PC-3 (cell line): Measurements from ENCODE around the gene IER3. TPM values are rescaled to one million over a fixed set of nuclear protein-coding genes. Genes with fewer than 3 reads are reported as not detected.

Source experiments
- ATAC-seq: fragments of 200-7000 bp; cut with Tn5 transposase; 2 replicates; pipeline ENCODE4 v1.9.1; 2020; ENCODE audit warnings: mild to moderate bottlenecking, moderate library complexity
- BruUV-seq: library from RNA; stranded (reverse); fragments of 400-500 nt; replicated peaks from 2 replicates; lab custom pipeline; 2021; lab: Mats Ljungman, UMichigan
- CTCF ChIA-PET: fragments of 300-600 bp; sonication (Branson Sonifier 250); formaldehyde crosslinking; loops from one replicate; lab custom pipeline; 2022; ENCODE audit warnings: antibody characterized with exemption; lab: Charles Lee
- POLR2A ChIA-PET: fragments of 300-600 bp; sonication (Branson Sonifier 250); formaldehyde crosslinking; loops from one replicate; lab custom pipeline; 2022; ENCODE audit warnings: antibody characterized with exemption; ENCODE audit not compliant: unreplicated experiment; lab: Charles Lee
- DNase-seq: peaks from one replicate; pipeline ENCODE4 v3.0.0-alpha.2; 2015
- H2AFZ ChIP-seq: fragments of 300-600 bp; sonication (generic); 2 replicates; pipeline ENCODE4 v1.6.0; 2016; ENCODE audit warnings: antibody characterized with exemption, low read length
- H3F3A ChIP-seq: fragments of 300-600 bp; sonication (generic); one replicate; pipeline ENCODE4 v1.6.0; 2017; ENCODE audit warnings: antibody characterized with exemption, low read length, control low read depth, mild to moderate bottlenecking; ENCODE audit not compliant: unreplicated experiment
- H3K27ac ChIP-seq: fragments of 300-600 bp; sonication (generic); 2 replicates; pipeline ENCODE4 v1.5.1; 2016; ENCODE audit warnings: mild to moderate bottlenecking, low read length
- H3K27me3 ChIP-seq: fragments of 300-600 bp; sonication (generic); 2 replicates; pipeline ENCODE4 v1.6.1; 2016; ENCODE audit warnings: low read length, mixed read lengths
- H3K36me3 ChIP-seq: fragments of 300-600 bp; sonication (generic); 2 replicates; pipeline ENCODE4 v1.6.1; 2016; ENCODE audit warnings: low read depth, mixed run types, low read length, mixed read lengths
- H3K4me1 ChIP-seq: fragments of 300-600 bp; sonication (generic); 2 replicates; pipeline ENCODE4 v1.5.1; 2016; ENCODE audit warnings: low read length; ENCODE audit not compliant: insufficient read depth
- H3K4me2 ChIP-seq: fragments of 300-600 bp; sonication (generic); 2 replicates; pipeline ENCODE4 v1.6.0; 2016; ENCODE audit warnings: low read length
- H3K4me3 ChIP-seq: fragments of 300-600 bp; sonication (generic); 2 replicates; pipeline ENCODE4 v1.5.1; 2016; ENCODE audit warnings: mild to moderate bottlenecking, low read length, mixed read lengths
- H3K79me2 ChIP-seq: fragments of 300-600 bp; sonication (generic); 2 replicates; pipeline ENCODE4 v1.6.1; 2017; ENCODE audit warnings: low read length, mixed read lengths
- H3K9ac ChIP-seq: fragments of 300-600 bp; sonication (generic); 2 replicates; pipeline ENCODE4 v1.6.0; 2016; ENCODE audit warnings: mild to moderate bottlenecking, low read length
- H3K9me2 ChIP-seq: fragments of 300-600 bp; sonication (generic); replicated peaks from 2 replicates; pipeline ENCODE4 v1.6.1; 2016; ENCODE audit warnings: mixed run types, low read length, mixed read lengths
- H3K9me3 ChIP-seq: fragments of 300-600 bp; sonication (generic); 2 replicates; pipeline ENCODE4 v1.6.1; 2016; ENCODE audit warnings: low read length, mixed read lengths
- H4K20me1 ChIP-seq: fragments of 300-600 bp; sonication (generic); 2 replicates; pipeline ENCODE4 v1.6.1; 2016; ENCODE audit warnings: low read length, mixed read lengths
- EZH2 ChIP-seq: fragments of 300-600 bp; sonication (generic); IDR thresholded peaks from one replicate; pipeline ENCODE4 v1.6.1; 2017; ENCODE audit warnings: antibody characterized with exemption, mild to moderate bottlenecking, low read length; ENCODE audit not compliant: unreplicated experiment
- EZH2phosphoT487 ChIP-seq: fragments of 300-600 bp; sonication (generic); IDR thresholded peaks from 2 replicates; pipeline ENCODE4 v1.6.1; 2018; ENCODE audit warnings: mild to moderate bottlenecking, antibody characterized with exemption, low read length, borderline replicate concordance
- intact Hi-C: fragments of 100-400 bp; cut with micrococcal nuclease; formaldehyde crosslinking; loops from 2 replicates; pipeline ENCODE4 v1.9.0; 2023
- total RNA-seq: library from RNA; depleted of rRNA; stranded (reverse); fragments of >200 nt; gene quantifications from 2 replicates; pipeline ENCODE4 v1.2.3, GENCODE V29; 2014; rRNA removed
- TF ChIP-seq, protein P1 (sequence below): fragments of 300-600 bp; sonication (generic); conservative IDR thresholded peaks from 2 replicates; pipeline ENCODE4 v1.5.1; 2017; ENCODE audit warnings: antibody characterized with exemption, low read depth, mild to moderate bottlenecking, low read length

The IER3 gene
- total RNA-seq, 1 experiment from 2014 or later: 1,173 TPM

DNA sequence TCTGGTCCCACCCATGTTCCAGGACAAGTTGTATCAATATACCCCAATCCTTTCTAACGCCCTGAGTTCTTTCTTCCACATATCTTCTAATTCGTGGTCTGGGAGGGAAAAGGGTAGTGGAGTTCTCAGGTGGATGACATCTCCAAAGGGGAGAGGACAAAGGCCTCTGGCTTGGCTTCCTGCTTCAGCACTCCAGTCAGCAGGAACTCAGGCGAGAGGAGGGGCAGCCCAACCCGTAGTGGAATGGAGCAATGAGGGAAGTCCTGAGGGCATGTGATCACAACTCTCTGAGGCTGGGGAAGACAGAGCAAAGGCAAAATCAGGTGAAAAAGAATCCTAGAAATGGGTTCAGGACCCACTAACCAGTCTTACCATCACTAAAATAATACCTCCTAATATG lies 44.0 kb downstream of the IER3 start:
- H2AFZ ChIP-seq: no peak overlapping the region
- H3K4me3 ChIP-seq: no peak overlapping the region
- H3K36me3 ChIP-seq: peaks cover 7% of the 10 kb centered on the region
- no peak overlapping the region for H3K9ac ChIP-seq
- no peaks in the 10 kb centered on the region for H3K9me2 ChIP-seq
- ATAC-seq: no peak
- no peak for DNase-seq
- H3K4me1 ChIP-seq: peaks cover 2% of the 10 kb centered on the region; the same call in 1 of the 2 replicates
- POLR2A ChIA-PET: no interaction called here
- no TSS peak for BruUV-seq
- H4K20me1 ChIP-seq: no peaks in the 10 kb centered on the region
- TF ChIP-seq, protein P1, sequence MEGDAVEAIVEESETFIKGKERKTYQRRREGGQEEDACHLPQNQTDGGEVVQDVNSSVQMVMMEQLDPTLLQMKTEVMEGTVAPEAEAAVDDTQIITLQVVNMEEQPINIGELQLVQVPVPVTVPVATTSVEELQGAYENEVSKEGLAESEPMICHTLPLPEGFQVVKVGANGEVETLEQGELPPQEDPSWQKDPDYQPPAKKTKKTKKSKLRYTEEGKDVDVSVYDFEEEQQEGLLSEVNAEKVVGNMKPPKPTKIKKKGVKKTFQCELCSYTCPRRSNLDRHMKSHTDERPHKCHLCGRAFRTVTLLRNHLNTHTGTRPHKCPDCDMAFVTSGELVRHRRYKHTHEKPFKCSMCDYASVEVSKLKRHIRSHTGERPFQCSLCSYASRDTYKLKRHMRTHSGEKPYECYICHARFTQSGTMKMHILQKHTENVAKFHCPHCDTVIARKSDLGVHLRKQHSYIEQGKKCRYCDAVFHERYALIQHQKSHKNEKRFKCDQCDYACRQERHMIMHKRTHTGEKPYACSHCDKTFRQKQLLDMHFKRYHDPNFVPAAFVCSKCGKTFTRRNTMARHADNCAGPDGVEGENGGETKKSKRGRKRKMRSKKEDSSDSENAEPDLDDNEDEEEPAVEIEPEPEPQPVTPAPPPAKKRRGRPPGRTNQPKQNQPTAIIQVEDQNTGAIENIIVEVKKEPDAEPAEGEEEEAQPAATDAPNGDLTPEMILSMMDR: no peak
- TF ChIP-seq EZH2 (no peak), EZH2phosphoT487 (no peak)
- intact Hi-C loops: no loop called here
- H3K27me3 ChIP-seq: no peaks in the 10 kb centered on the region
- CTCF ChIA-PET: no interaction called here
- H3K9me3 ChIP-seq: no peaks in the 10 kb centered on the region
- no peaks in the 10 kb centered on the region for H3F3A ChIP-seq
- H3K4me2 ChIP-seq: no peak overlapping the region
- H3K27ac ChIP-seq: no peak overlapping the region
- no peaks in the 10 kb centered on the region for H3K79me2 ChIP-seq

DNA sequence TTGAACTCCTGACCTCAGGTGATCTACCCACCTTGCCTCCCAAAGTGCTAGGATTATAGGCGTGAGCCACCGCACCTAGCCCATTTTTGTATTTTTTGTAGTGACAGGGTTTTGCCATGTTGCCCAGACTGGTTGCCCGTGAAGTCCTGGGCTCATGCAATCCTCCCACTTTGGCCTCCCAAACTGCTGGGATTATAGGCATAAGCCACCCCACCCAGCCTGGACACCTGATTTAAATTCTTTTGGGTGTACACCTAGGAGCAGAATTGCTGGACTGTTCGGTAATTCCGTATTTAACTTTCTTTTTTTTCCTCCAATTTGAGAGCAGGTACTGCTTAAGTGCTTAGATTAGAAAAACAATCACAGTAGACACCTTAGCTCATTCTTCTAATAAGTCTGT lies 47.9 kb downstream of the IER3 start:
- Histone ChIP-seq H3K79me2 (no peaks in the 10 kb centered on the region), H3K9ac (no peak overlapping the region), H3K9me2 (no peaks in the 10 kb centered on the region), H3K4me2 (no peak overlapping the region), H3K27ac (no peak overlapping the region), H3K4me1 (peaks cover 9% of the 10 kb centered on the region), H4K20me1 (no peaks in the 10 kb centered on the region), H3F3A (no peaks in the 10 kb centered on the region), H2AFZ (no peak overlapping the region), H3K27me3 (no peaks in the 10 kb centered on the region), H3K4me3 (no peak overlapping the region), H3K9me3 (no peaks in the 10 kb centered on the region), H3K36me3 (peaks cover 3% of the 10 kb centered on the region; the same call in 1 of the 2 replicates)
- ChIA-PET CTCF (no interaction called here), POLR2A (no interaction called here)
- no peak for ATAC-seq
- TF ChIP-seq, protein P1: no peak
- no peak for TF ChIP-seq EZH2
- TF ChIP-seq EZH2phosphoT487: no peak
- no peak for DNase-seq
- no TSS peak for BruUV-seq
- intact Hi-C loops: no loop called here

Other genes with a start within 250 kb of the IER3 start
- gene GNL1, start 188.1 kb downstream of the IER3 start, total RNA-seq: 34.7 and 46.7 TPM in 2 replicates
- gene PRR3, start 187.3 kb downstream of the IER3 start, total RNA-seq: 4.8 and 6.1 TPM in 2 replicates
- gene ABCF1, start 173.1 kb downstream of the IER3 start, total RNA-seq: 67.3 and 77.3 TPM in 2 replicates
- gene PPP1R10, start 127.3 kb downstream of the IER3 start, total RNA-seq: 44.2 and 44.5 TPM in 2 replicates
- 69.9 and 91.0 TPM in 2 replicates for gene MRPS18B, start 126.7 kb downstream of the IER3 start, total RNA-seq
- gene ATAT1, start 117.7 kb downstream of the IER3 start, total RNA-seq: 4.6 and 6.1 TPM in 2 replicates
- 10.6 and 18.7 TPM in 2 replicates for gene C6orf136, start 97.4 kb downstream of the IER3 start, total RNA-seq
- 50.0 and 75.6 TPM in 2 replicates for gene DHX16, start 71.5 kb downstream of the IER3 start, total RNA-seq
- 49.9 and 76.0 TPM in 2 replicates for gene PPP1R18, start 57.9 kb downstream of the IER3 start, total RNA-seq
- 8.5 and 14.8 TPM in 2 replicates for gene NRM, start 53.6 kb downstream of the IER3 start, total RNA-seq
- 19.6 and 24.9 TPM in 2 replicates for gene MDC1, start 27.3 kb downstream of the IER3 start, total RNA-seq
- gene TUBB, start 24.2 kb downstream of the IER3 start, total RNA-seq: 1,245 and 1,398 TPM in 2 replicates
- gene FLOT1, start 1.9 kb downstream of the IER3 start, total RNA-seq: 305 and 401 TPM in 2 replicates
- 108 and 144 TPM in 2 replicates for gene DDR1, start 140.0 kb upstream of the IER3 start, total RNA-seq
- 21.7 and 28.7 TPM in 2 replicates for gene GTF2H4, start 163.7 kb upstream of the IER3 start, total RNA-seq
- 66.5 and 87.8 TPM in 2 replicates for gene VARS2, start 169.7 kb upstream of the IER3 start, total RNA-seq
- not detected in 2 replicates for gene SFTA2, start 187.6 kb upstream of the IER3 start, total RNA-seq
- 0.04 TPM in 1 of 2 replicates, not detected in the other for gene MUCL3, start 196.4 kb upstream of the IER3 start, total RNA-seq
- gene MUC21, start 239.2 kb upstream of the IER3 start, total RNA-seq: not detected in 2 replicates